ENCODE results near the gene ACTR3C.
A peak's percentile ranks its signal among the peaks of the same experiment; 100 is the strongest.

Gene ACTR3C

DNA sequence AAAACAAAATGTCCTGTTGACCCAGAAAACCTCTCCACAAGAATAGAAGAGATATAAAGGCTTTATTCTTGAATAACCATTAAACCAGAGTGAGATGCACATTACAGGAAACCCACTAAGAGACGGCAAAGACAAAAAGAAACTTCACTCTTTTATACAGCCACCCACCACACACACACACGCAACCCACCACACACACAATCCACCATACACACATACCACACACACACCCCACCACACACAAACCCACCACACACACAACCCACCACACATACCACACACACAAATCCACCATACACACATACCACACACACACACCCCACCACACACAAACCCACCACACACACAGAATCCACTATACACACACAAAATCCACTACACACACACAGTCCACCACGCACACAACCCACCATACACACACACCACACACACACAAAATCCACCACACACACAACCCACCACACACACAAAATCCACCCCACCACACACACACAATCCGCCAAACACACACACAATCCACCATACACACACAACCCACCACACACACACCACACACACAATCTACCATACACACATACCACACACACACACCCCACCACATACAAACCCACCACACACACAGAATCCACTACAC lies 35.8 kb upstream of the ACTR3C start:
- no peak for DNase-seq

DNA sequence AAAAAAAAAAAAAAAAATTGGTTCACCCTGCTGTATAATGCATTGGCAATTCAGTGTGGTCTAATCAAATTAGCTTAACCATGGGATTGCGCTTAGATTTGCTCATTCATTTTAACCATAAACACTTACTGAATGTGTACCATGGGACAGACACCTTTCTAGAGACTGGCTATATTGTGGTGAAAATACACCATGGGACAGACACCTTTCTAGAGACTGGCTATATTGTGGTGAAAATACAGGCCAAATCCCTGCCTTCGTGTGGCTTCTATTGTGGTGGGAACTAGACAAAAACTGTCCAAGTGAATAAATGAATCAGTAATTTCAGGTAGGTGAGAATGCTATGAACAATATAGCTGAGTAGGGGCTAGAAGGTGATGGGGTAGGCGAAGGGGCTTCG lies 35.1 kb upstream of the ACTR3C start:
- DNase-seq: no peak

DNA sequence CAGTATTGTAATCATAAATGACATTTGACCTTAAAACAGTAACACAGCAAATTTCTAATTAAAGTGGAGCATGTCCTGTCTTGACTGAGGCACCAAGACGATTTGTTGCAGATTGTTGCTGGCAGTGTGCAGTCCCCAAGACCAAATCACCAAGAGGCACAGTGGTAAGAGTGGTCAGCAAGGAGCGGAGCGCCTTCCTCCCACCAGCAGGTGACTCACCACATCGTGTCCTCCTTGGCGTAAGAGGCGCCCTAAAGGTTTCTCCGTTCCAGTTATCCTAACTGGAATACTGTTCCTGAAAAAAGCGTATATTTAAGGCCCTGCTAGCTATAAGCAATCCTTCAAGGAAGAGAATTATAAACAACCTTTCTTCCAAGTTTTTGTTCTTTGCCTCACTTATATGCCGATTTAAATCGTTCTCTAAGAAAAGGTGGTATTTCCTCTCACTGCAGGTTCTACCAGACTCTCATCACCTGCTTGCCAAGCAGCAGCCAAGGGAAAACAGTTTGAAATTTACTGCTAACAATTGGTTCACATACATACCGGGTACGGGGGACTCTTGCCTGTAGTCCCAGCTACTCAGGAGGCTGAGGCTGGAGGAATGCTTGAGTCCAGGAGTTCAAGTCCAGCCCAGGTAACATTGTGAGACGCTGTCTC lies 34.6 kb upstream of the ACTR3C start:
- DNase-seq: no peak

DNA sequence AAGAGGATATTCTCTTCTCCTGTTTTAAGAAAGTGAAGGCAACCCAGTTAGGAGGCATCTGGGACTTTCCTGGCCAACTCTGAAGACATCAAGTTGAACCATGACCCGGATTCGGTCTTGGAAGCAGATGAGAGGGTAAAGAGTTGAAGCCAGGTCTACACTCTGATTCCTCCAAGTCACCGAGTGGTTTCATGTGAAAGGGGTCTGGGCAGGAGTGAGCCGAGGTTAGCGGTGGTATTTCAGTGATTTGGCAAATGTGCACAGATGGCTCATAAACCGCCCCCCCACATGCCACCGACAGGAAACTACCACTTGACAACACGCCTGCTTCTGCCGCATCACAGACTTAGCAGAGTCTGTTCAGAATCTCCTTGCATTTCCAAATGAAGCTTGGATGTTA lies 33.9 kb upstream of the ACTR3C start:
- no peak for DNase-seq

DNA sequence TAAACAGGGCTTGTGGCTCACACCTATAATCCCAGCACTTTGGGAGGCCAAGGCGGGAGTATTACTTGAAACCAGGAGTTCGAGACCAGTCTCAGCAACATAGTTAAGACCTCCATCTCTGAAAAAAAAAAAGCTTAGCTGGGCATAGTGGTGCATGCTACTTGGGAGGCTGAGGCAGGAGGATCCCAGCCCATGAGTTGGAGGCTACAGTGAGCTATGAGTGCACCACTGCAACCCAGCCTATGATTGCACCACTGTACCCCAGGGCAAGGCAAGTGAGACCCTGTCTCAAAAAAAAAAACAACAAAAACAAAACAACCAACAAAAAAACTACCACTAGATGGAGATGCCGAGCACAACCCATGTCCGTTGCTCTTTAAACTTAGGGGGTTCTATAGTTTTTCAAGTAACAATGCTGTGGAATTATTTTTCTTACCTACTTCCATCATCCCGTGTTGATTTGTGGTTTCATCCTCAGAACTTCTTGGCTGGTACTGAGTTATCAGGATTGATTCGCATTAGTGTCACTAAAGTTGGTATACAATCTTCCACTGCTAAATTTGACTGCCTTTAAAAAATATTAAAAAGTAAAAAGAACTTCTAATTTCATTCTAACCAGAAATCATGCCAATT lies 33.0 kb upstream of the ACTR3C start:
- peak; percentile 30 for DNase-seq

DNA sequence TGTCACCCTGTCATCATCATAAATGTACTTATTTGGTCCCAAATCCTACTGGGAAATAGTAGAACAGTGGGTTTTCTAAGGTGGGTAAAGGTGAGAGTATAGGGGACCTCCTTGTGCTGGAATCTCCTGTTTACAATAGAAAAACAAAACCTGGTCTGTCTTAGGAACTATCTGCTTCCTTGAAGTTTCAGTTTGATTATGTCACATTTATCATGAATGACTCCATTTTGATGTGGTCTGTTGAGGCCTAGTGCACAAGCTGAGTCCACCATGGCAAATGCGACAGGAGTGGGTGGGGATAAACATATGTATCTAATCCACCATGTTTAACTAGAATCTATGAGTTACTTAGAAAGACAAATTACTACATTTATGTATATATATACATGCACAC lies 32.3 kb upstream of the ACTR3C start:
- DNase-seq: no peak

DNA sequence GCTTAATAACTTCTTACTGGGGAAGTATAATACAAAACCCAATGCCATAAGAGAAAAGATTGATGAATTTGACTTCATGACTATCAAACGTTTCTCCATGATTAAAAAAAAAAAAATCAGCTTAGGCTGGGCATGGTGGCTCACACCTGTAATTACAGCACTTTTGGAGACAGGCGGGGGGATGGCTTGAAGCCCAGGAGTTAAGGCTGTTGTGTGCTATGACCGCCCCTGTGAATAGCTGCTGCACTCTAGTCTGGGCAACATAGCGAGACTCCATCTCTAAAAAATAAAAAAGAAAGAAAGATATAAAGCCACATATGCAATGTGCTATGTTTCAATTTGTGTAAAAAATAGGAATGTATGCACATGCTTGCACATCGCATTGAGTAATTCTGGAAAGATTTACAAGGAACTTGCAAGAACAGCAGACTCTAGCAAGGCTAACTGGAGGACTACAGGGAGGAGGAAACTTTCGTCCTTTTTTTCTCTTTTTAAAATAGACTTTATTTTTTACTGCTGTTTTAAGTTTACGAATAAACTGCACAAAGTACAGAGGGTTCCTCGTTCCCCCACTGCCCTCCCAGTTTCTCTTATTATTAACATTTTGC lies 28.3 kb upstream of the ACTR3C start:
- no peak for DNase-seq

DNA sequence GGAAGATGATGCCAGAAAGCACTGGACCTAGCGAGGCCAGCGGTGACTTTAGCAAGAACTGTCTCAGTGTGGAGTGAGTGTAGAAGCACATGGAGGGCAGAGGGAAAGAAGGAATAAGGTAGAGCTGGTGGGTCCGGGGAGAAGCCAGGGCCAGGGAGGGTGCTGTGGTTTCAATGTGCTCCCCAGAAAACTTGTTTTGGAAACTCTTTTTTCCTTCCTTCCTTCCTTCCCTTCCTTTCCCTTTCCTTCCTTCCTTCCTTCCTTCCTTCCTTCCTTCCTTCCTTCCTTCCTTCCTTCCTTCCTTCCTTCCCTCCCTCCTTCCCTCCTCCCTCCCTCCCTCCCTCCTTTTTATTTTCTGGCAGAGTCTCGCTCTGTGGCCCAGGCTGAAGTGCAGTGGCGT lies 23.6 kb upstream of the ACTR3C start:
- no peak for DNase-seq

DNA sequence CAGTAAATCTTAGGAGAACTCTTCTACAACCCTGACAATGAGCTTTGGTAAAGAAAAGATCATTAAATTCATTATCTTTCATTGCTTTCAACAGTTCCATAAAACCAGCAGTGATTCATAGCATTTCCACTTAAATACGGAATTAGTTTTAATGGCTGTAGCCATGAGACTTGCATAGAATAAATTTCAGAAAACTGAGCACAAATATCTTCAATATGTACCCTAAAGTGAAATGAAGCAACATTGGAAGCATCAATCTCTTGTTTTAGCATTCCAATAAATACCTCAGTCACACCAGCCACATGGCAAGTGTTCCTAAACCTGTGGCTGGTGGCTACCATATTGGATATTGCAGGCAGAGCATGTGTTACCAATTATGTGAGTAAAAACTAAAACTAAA lies 21.7 kb upstream of the ACTR3C start:
- DNase-seq: no peak

DNA sequence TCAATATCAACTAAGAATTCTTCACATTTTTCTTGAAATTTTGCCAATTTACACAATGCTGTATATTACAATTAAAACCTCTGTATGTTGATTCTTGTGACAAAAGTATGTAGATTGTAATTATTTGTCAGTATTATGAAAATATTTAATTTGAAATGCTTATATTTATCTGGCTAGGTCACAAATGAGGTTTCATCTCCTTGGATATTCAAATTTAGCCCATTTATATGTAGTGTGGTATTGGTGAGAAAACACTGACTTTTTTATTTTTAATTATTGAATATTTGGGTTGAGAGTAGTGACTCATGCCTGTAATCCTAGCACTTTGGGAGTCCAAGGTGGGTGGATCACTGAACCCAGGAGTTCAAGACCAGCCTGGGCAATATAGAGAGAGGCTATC lies 21.0 kb upstream of the ACTR3C start:
- no peak for DNase-seq

DNA sequence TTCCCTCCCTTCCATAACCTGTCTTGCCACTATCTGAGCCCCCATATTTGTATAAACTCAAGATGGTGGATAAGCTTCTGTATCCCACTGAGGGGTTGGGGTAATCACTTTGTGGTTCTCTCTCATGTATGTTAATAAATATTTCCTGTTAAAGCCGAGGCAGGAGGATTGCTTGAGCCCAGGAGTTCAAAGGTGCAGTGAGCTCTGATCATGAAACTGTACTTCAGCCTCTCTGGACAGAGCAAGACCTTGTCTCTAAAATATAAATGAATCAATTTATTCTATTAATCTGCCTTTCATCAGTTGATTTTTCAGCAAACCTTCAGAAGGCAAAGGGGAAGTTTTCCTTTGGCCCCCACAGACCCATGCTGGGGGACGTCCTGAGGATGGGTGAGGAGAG lies 19.9 kb upstream of the ACTR3C start:
- no peak for DNase-seq

DNA sequence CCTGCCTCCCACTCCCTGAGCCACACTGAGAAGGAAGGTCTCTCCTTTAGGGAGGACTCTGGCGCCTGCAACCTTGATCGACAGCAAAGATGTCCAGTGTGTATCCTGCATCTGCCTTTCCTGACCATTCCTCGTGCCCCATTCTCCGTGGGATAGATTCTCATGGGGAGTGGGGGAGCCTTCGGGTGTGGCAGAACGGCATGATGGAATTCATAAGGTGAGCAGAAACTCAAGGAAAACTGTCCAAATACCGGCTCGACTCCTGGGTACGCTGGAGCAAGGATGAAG lies 18.7 kb upstream of the ACTR3C start:
- no peak for DNase-seq

DNA sequence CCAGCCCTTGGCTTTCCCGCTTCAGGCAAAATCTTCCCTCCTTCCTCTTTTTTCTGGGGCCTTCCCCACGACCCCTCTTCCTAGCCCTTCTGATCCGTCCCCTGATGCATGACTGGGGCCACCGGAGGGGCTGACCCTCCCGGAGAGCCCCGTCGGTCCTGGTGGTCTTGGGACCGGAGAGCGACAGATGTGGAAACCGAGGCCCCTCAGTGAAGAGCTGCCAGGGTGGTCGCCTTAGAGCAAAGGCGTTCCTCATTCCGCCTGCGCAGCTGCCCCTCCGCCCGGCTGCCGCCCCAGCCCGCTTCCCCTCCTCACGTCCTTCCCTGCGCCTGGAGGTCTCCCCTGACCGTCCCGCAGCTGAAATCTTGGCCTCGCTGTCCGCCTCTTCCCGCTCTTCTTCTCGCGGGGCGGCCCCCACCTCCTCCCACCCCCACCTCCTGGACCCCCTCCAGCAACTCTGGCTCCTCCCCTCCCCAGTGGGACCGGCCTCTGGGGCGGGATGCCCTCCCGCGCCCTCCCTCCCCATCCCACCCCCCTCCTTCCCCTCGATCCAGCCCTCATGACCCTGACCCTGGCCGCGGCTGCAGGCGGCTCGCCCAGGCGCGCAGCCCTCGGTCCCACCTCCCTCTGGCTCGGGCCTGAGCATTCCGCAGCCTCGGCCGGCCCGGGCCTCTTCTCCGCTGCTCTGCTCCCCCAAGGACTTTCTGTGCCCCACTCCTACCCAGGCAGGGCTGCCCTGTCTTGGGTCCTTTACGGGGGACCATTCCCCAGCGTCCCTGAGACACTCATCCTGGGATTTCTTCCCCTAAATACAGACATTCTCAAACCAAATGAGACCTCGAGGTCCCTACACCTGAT lies 18.1 kb upstream of the ACTR3C start, which contains the start of gene RARRES2:
Gene RARRES2 (minus strand): TSS at position 367 of the 858 bp plus-strand sequence. CDS start 1,020 bp downstream, outside the sequence.
- DNase-seq: no peak

DNA sequence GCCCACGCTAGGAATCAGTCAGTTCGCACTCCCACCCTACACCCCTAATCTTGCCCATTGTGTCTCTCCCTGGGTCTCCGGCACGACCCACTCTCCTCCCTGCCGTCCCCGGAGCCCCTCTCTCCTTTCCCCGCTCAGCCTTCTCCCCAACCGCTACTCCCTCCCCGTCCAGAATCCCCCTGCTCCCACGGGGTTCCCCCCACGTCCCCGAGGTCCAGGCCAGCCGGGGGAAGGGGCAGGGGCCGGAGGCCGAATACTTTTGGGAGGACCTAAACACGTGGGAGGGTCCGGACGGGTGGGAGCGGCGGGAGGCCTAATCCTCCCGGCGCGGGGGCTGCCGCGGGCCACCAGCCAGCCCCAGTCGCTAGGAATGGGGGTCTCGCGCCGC lies 17.5 kb upstream of the ACTR3C start:
- DNase-seq: no peak

DNA sequence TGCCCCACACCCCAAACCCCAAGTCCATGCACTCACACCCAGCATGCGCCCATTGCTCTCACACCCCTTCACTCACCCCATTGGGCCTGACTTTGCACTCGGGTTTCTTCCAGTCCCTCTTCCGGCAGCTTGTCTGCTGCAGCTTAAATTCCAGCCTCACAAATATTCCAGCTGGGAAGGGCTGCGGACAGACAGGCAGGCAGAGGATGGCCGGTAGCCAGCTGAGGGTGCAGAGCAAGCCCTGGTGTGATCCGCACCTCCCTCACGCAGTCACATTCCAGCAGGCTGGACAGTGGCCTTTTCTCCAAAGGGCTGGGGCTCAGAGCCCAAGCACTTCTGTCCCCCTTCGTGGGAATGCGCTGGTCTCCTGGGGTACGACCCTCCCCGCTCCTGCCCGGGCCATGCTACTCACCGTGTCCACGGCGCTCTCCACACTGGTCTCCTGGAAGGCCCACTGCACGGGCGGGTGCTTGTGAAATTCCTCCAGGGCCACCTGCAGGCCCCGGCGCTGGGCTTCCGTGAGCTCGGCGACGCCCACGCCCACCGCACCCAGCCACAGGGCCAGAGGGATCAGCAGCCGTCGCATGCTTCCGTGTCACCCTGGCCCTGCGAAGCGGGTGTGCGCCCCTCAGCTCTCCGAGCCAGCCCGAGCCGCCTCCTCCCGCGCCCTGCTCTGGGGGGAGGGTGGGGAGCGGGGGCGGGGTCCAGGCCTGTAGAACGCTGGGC lies 16.8 kb upstream of the ACTR3C start:
- DNase-seq: peak; percentile 32

DNA sequence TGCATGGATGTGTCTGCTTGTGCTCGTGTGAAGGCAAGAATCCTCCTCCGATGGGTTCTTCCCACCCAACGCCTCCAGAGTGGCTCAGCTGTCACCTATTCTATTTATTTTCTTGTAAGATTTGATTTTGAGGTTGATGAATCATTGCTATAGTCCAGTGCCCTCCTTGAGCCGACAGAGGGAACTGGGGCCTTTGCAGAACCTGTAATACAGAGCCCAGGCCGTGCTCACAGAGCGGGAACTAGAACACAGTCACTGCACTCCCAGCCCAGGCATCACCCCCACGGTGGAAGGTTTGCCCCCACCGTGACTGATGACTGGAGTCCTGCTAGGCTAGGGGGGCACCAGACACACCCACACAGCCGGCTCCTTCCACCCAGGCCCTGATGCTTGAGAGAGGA lies 16.1 kb upstream of the ACTR3C start:
- DNase-seq: no peak

DNA sequence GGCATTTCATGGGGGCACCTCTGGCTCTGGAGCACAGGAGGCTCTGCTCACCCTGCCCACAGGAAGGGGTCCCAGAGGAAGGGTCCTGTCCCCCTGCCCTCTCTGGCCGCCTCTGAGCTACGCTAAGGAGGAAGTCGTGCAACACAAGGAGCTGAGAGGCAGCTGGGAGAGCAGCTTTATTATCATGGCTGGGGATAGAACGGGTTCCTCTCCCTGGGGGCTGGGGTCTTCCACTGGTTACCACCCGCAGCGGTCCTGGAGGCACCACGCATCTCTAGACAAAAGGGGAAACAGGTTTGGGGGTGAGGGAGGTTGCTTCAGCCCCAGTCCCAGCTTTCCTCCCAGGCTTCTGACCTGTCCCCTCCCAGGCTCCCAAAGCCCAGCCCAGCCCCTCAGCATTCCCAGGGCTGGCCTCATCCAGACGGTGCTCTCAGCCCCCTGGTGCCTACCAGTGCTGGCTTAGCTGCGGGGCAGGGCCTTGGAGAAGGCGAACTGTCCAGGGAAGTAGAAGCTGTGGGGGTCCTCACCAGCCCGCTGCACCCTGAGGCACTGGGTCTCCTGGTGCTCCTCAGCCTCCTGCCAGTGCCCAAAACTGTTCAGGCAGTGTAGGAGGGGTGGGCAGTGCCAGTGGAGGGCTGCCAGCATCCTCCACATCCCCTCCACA lies 15.0 kb upstream of the ACTR3C start:
- no peak for DNase-seq

DNA sequence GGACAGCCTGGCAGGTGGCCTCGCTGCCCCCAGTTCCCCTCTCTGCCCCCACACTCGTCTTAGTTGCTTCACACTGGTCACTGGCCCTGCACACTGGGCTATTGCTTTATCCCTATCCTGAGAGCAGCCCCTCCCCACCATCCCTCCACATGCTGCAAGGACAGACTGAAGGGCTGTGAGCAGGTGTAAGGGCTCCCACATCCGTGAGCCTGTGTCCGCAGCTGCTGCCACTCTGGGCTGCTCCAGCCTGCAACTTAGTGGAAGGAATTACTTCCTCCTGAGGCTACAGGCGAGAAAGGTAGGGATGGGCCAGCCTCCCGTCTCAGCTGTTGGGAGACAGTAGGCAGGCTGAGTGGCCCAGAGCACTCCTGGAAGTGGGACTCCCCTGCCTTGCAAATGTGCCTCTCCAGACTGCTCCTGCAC lies 14.3 kb upstream of the ACTR3C start:
- DNase-seq: no peak

DNA sequence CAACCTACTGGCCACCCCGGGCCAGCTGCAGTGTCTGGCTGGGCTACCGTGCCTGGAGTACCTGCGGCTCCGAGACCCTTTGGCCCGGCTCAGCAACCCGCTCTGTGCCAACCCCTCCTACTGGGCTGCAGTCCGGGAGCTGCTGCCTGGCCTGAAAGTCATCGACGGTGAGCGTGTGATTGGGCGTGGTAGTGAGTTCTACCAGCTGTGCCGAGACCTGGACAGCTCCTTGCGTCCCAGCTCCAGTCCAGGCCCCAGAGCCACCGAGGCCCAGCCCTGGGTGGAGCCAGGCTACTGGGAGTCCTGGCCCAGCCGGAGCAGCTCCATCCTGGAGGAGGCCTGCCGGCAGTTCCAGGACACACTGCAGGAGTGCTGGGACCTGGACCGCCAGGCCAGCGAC lies 13.8 kb upstream of the ACTR3C start:
- no peak for DNase-seq

DNA sequence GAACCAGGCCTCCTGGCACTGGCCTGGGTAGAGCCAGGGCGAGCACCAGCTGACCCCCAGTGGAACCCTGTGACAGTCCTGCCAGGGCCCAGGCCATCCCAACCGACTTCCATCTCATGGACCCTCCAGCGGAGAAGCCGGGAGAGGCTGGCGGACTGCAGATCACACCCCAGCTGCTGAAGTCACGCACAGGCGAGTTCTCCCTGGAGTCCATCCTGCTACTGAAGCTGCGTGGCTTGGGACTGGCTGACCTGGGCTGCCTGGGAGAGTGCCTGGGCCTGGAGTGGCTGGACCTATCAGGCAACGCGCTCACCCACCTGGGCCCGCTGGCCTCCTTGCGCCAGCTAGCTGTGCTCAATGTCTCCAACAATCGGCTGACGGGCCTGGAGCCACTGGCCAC lies 13.4 kb upstream of the ACTR3C start:
- DNase-seq: no peak

DNA sequence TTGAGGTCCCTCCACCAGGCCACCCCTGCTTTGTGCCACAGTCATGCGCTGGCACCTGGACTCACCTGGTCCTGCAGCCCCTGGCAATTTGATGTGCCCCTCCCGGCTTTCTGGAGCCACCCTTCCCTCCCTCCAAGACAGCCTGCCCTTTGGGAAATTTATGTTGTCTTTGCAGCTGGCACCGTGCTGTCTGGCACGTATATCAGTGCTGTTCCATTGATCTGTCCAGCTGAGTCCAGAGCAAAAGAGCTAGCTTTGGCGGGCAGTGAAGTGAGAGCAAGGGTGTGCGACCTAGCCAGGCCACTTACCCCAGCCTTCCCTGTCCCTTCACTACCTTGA lies 12.4 kb upstream of the ACTR3C start:
- DNase-seq: no peak
